Nephron progenitor cell (in vitro differentiated cells): ENCODE measurements around the gene ITGB2.
A peak's percentile ranks its signal among the peaks of the same experiment; 100 is the strongest.

ENCODE experiments used
- DNase-seq: peaks from one replicate; pipeline ENCODE4 v3.0.0; 2021
- H3K27ac Mint-ChIP-seq: 2 replicates; pipeline ENCODE4 v1.8.0; 2021; ENCODE audit warnings: mild to moderate bottlenecking, moderate library complexity, mixed read lengths
- H3K27me3 Mint-ChIP-seq: 2 replicates; pipeline ENCODE4 v1.8.0; 2021; ENCODE audit warnings: mild to moderate bottlenecking, low read depth, mixed read lengths; ENCODE audit not compliant: poor library complexity
- H3K36me3 Mint-ChIP-seq: 2 replicates; pipeline ENCODE4 v1.8.0; 2021; ENCODE audit warnings: low read depth, mixed read lengths
- H3K4me1 Mint-ChIP-seq: 2 replicates; pipeline ENCODE4 v1.8.0; 2021; ENCODE audit warnings: mixed read lengths
- H3K4me3 Mint-ChIP-seq: 2 replicates; pipeline ENCODE4 v1.8.0; 2021; ENCODE audit warnings: mild to moderate bottlenecking, moderate library complexity, mixed read lengths
- H3K9me3 Mint-ChIP-seq: 2 replicates; pipeline ENCODE4 v1.8.0; 2021; ENCODE audit warnings: mild to moderate bottlenecking, moderate library complexity, mixed read lengths
- CTCF ChIP-seq: fragments of 200-600 bp; sonication (generic); IDR thresholded peaks from 2 replicates; pipeline ENCODE4 v1.5.0; 2021; ENCODE audit warnings: antibody characterized with exemption

The ITGB2 gene

GRCh38 chr21:44926331-44927101 is 5.8 kb upstream of the ITGB2 start:
- peaks cover 99% of the 10 kb centered on the region for H3K27me3 Mint-ChIP-seq

GRCh38 chr21:44925378-44925755 is 4.7 kb upstream of the ITGB2 start:
- Mint-ChIP-seq H3K4me1 (peaks cover 53% of the 10 kb centered on the region), H3K27me3 (peaks cover 99% of the 10 kb centered on the region), H3K9me3 (peaks cover 25% of the 10 kb centered on the region), H3K4me3 (no peak overlapping the region), H3K36me3 (no peaks in the 10 kb centered on the region), H3K27ac (no peak overlapping the region)
- DNase-seq: no peak
- no peak for TF ChIP-seq CTCF

More at GRCh38 chr21:44926331-44927101, 5.8 kb upstream of the ITGB2 start:
- H3K4me1 Mint-ChIP-seq: peaks cover 51% of the 10 kb centered on the region
- no peak overlapping the region for H3K27ac Mint-ChIP-seq
- peak overlapping the region; percentile 62 for H3K4me3 Mint-ChIP-seq
- no peak for DNase-seq
- TF ChIP-seq CTCF: no peak
- no peaks in the 10 kb centered on the region for H3K36me3 Mint-ChIP-seq
- H3K9me3 Mint-ChIP-seq: peaks cover 25% of the 10 kb centered on the region

- H3K4me3 Mint-ChIP-seq: no peak overlapping the region
These were observed 4.1 kb upstream of the ITGB2 start for GRCh38 chr21:44924606-44925377.

GRCh38 chr21:44923480-44924084 is 2.9 kb upstream of the ITGB2 start:
- TF ChIP-seq CTCF: no peak
- Mint-ChIP-seq H3K27me3 (peaks cover 99% of the 10 kb centered on the region), H3K4me1 (peaks cover 49% of the 10 kb centered on the region), H3K4me3 (no peak overlapping the region), H3K9me3 (peaks cover 21% of the 10 kb centered on the region), H3K36me3 (no peaks in the 10 kb centered on the region), H3K27ac (no peak overlapping the region)
- DNase-seq: no peak

More at GRCh38 chr21:44924606-44925377, 4.1 kb upstream of the ITGB2 start:
- Mint-ChIP-seq H3K27ac (no peak overlapping the region), H3K9me3 (peaks cover 25% of the 10 kb centered on the region), H3K27me3 (peaks cover 99% of the 10 kb centered on the region), H3K36me3 (no peaks in the 10 kb centered on the region), H3K4me1 (peaks cover 58% of the 10 kb centered on the region)
- DNase-seq: no peak
- TF ChIP-seq CTCF: no peak

- TF ChIP-seq CTCF: no peak
- H3K4me1 Mint-ChIP-seq: peaks cover 39% of the 10 kb centered on the region
- H3K27ac Mint-ChIP-seq: no peak overlapping the region
- DNase-seq: no peak
- H3K36me3 Mint-ChIP-seq: no peaks in the 10 kb centered on the region
- H3K9me3 Mint-ChIP-seq: peaks cover 21% of the 10 kb centered on the region
- H3K4me3 Mint-ChIP-seq: no peak overlapping the region
- peaks cover 100% of the 10 kb centered on the region for H3K27me3 Mint-ChIP-seq
These were observed 1.2 kb upstream of the ITGB2 start for GRCh38 chr21:44921928-44922327.
